GM19455 (cell line): ENCODE measurements around the gene SARS1.
"Not testable (repeated sequence)": the region's sequence is repeated elsewhere in the genome, so short reads cannot be mapped to it uniquely, and the experiment has no call there.

Source experiments
- ATAC-seq: cut with Tn5 transposase; IDR thresholded peaks from one replicate; pipeline ENCODE4 v1.9.1; 2021; ENCODE audit not compliant: unreplicated experiment

The SARS1 gene

DNA sequence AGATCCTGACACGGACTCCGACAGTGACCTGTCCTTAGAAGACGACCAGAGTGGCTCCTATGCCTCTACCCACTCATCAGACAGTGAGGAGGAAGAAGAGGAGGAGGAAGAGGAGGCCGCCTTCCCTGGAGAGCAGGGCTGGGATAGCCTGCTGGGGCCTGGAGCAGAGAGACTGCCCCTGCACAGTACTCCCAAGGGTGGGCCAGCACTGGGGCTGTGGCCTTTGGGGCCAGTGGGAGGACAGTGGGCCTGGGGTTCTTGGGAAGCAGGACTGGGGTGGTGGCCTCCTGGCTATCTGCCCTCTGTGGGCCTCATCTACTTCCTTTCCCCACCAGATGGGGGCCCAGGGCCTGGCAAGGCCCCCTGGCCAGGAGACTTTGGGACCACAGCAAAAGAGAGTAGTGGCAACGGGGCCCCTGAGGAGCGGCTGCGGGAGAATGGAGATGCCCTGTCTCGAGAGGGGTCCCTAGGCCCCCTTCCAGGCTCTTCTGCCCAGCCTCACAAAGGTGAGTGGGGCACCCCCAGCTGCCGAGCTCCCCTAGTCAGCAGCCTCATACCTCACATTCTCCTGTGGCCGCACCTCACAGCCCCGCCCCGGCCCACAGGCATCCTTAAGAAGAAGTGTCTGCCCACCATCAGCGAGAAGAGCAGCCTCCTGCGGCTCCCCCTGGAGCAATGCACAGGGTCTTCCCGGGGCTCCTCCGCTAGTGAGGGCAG is 59.3 kb downstream of the SARS1 start:
- ATAC-seq: no peak

DNA sequence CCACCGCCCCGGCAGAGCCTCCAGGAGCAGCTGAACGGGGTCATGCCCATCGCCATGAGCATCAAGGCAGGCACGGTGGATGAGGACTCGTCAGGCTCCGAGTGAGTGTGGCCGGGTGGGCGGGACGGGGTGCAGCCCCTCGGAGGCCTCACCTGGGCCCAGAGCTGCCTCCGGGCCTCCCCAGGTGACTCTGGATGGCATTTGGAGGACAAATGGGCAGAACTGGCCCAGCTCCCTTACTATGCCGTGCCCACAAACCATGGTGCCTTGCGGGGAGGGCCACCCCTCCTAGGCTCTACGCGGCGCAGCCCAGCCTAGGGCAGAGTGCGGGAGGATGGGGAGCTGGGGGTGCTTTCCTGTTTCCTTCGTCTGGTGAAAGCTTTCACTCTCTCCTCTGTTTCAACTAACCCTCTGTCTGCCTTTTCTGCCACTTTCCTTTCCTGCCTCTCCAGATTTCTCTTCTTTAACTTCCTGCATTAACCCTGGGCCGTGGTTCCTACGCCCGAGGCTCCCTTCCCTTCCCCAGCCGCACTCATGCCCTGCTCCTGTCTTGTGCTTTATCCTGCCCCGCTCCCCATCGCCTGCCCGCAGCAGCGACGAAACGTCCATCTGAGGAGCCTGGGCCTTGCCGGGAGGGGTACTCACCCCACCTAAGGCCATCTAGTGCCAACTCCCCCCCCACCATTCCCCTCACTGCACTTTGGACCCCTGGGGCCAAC is 60.0 kb downstream of the SARS1 start:
- no peak for ATAC-seq

DNA sequence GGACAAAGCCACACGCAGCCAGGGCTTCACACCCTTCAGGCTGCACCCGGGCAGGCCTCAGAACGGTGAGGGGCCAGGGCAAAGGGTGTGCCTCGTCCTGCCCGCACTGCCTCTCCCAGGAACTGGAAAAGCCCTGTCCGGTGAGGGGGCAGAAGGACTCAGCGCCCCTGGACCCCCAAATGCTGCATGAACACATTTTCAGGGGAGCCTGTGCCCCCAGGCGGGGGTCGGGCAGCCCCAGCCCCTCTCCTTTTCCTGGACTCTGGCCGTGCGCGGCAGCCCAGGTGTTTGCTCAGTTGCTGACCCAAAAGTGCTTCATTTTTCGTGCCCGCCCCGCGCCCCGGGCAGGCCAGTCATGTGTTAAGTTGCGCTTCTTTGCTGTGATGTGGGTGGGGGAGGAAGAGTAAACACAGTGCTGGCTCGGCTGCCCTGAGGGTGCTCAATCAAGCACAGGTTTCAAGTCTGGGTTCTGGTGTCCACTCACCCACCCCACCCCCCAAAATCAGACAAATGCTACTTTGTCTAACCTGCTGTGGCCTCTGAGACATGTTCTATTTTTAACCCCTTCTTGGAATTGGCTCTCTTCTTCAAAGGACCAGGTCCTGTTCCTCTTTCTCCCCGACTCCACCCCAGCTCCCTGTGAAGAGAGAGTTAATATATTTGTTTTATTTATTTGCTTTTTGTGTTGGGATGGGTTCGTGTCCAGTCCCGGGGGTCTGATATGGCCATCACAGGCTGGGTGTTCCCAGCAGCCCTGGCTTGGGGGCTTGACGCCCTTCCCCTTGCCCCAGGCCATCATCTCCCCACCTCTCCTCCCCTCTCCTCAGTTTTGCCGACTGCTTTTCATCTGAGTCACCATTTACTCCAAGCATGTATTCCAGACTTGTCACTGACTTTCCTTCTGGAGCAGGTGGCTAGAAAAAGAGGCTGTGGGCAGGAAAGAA is 61.1 kb downstream of the SARS1 start:
- ATAC-seq: no peak

DNA sequence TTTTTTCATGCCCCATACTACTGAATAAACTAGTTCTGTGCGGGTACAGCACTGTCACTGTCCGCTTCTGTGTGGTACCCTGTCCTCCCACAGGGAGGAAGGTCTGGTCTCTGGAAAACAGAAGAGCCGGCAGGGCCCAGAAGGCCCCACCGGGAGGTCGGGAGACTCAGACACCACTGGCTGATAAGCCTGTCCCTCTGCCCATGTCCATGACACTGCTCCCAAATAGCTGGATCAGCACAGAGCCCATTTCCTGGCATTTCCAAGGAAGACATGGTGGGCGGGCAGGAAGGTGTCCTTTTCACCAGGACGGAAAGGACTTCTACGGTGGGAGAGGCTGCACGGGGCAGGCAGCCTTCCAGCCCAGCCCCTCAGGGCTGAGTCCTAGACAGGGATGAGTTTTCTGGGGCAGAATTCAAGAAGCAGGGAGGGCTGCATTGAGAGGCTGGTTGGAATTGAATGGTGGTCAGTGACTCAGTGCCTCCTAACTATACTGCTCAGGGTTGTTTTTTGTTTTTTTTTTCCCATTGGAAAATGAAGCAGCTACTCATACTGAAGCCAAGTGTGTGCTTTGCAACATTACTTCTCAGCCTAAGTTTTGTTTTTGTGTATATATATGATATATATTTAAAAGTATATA is 62.1 kb downstream of the SARS1 start:
- no peak for ATAC-seq

DNA sequence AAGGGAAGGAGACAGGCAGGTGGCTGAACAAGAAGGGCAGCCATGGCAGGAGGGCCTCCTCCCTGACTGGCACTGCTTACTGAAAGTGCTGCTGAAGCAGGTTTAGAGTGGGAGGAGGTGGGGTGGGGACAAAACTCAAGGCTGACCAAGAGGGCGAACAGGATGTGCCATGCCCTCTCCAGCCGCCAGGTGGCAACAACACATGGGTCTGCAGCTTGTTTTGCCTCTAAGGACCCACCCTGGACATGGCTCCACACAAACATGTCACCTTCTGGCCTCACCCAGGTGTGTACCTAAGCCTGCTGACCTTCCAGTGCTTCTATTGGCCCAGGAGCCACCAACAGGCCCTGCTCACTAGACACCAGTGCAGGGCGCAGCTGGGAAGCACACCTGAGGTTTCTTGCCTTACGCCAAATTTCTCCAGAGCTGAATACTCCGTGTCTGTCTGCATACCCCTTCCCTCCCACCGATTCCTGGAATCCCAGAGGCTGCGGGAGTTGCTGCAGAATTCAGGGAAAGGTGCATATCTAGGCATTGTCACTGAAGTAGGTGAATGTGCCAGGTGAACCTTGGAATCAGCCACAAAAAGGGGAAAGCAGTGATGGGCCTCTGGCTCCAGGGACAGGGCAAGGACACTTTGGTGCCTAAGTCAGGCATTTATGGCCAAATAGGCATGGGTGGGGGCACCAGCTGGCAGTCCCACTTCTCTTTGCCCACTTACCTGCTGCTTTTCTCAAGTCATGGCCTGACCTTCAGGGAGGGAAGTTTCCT is 63.9 kb downstream of the SARS1 start:
- ATAC-seq: peak; percentile 67

DNA sequence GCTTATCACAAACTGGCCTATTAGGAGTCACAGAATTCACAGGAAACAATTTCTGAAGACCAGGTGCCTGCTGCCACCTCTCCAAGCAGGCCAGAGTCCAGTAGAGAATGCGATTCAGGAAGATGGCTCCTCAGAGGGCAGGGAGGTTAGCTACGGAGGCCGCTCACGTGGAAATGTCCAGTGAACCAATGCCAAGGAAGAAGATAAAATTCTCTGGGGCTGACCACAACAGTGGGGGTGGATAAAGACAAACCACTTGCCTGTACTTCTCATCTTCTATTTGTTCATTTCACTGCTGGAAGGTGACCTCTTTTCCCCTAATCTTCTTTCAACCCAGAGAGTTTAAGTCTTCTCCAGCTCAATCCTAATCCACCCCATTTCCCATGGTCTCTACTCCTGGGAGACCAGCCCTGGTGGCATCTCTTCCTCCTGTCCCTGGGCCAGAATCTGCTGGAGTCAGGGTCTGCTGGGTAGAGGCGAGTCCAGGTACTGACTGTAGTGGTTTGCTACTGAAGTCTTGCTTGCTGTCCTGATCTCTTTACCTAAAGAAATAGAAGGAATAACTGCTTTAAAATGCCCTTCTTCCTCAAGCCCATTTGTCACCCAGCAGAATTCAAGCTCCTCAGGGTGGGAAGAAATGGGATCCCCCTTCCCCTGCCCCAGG is 66.0 kb downstream of the SARS1 start:
- no peak for ATAC-seq

DNA sequence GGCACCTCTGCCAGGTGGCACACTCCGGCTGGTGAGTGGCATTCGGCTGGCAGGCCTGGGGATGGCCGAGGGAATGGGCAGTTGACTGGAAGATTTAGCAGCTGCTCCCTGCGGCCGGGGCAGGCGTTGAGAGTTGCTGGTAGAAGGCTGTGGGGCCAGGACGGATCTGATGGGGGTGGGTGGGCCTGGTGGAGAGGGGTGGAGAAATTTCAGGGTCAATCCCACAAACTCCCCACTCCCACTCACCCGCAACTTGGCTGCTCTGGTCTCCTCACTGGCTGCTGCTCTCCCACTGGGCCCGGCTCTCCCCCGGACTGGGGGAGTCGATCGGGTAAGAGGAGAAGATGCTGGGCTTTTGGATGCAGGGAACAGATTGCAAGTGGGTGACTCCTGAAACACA is 67.1 kb downstream of the SARS1 start:
- no peak for ATAC-seq

DNA sequence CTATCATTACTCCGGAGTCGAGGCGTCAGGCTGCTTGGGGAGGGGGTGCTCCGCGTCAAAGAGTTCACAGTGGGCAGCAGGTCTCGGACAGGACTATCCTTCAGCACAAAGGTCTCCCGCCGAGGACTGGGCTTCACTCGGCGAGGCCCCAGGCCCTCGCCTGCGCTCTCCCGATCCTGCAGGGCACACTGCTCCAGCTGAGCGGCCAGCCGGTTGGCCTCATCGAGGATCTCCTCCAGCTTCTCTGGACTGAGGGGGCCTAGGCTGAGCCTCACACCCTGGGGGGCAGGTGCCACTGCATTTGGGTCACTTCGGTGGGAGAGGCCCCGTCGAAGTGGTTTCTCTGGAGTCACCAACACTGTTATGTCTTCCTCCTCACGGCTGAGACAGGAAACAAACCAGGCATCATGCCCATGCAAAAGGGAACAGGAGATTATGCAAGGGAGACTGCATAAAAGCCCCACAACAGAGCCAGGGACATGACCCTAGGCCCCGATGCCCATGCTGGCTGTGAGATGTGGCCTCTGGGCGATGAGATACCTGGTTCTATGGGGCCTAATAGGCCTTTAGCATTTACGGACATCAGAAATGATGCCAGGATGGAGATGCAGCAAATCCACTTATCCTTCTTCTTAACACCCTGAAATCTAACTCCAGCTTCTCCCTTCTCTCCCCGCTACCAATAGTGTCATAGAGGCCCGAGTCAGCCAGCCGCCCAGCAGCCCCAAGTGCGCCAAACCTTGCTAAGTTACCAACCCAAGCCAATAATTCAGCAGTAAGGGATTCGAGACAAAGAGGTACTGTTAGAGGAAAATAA is 68.2 kb downstream of the SARS1 start:
- ATAC-seq: no peak

DNA sequence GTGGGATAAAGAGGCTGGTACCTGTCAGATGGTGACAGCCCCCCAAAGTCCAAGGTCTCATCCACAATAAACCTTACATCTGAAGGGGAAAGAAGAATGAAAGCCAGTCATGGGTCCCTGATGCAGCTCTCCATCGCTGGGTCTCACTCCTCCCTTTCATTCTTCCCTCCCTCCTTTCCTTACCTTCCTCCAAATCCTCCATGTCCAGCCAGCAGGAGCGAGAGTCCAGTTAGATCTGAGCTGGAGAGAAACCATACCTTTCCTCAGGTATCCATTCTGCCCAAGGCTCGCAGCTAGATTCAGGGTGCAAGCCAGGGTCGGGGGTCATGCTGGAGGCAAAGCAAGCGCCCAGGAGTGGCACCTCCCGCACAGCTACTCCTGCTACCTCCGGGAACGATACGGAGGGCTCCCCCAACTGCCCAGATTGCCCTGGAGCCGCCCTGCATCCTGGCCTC is 68.8 kb downstream of the SARS1 start:
- ATAC-seq: no peak

DNA sequence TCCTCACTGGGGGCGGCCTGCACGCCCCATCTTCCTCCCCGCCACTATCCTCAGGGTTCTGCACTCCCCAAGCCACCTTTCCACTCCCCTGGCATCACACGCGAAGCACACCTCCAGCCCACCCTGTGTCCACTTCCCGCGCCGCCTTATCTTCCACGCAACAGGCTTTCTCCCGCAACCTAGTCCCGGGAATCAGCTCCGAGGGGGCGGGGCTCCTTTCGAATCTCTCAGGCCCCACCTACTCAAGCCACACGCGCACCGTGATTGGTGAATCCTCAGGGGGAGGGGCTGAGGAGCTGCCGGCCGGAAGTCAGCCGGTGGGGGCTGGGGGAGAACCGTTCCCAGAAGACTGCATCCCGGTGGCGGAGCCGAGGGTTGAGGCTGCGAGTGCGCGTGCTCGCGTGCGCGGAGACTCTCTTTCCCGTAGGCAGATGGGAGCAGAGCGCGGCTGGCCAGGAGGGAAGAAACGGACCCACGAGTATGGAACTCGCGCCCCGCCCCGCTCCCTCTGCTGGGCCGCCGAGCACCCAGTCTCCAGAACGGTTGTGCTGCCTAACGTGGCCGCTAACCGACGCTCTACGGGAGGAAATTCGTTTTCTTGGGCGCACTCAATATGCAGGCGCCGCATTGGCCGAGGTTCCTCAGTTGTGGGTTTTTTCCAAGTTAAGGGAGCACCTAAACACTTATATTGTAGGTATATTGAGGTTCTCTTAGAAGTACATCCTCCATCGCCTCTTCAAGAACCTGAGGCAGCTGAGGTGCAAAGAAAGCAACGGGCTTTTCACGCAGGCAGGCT is 69.4 kb downstream of the SARS1 start, which contains the start of gene PSRC1:
PSRC1 (minus strand) TSS at position 194 of the 796 bp plus-strand sequence.
- peak; percentile 95 for ATAC-seq

DNA sequence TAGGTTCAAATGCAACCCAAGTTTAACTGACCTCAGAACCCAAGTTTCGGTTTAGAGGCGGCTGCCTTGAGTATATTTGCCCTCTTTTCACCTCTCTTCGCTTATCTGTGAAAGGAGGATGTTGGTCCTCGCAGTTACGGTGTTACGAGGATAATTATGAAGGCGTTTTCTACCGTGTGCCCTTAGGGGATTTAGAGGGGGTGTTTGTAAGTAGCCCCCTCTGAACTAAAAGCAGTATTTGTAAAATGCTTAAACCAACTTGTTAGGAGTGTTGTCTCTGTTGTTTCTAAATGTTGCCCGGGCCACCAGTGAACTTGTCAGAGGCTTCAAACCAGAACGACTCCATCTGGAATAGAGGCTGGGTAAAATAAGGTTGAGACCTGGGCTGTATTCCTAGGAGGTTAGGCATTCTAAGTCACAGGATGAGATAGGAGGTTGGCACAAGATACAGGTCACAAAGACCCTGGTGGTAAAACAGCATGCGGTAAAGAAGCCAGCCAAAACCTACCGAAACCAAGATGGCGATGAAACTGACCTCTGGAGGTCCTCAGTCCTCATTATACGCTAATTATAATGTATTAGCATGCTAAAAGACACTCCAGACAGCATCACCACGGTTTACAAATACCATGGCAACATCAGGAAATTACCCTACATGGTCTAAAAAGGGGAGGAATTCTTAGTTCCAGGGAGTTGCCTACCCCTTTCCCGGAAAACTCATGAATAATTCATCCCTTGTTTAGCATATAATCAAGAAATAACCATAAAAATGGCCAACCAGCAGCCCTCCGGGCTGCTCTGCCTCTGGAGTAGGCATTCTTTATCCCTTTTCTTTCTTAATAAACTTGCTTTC is 70.3 kb downstream of the SARS1 start:
- peak; percentile 26 for ATAC-seq

DNA sequence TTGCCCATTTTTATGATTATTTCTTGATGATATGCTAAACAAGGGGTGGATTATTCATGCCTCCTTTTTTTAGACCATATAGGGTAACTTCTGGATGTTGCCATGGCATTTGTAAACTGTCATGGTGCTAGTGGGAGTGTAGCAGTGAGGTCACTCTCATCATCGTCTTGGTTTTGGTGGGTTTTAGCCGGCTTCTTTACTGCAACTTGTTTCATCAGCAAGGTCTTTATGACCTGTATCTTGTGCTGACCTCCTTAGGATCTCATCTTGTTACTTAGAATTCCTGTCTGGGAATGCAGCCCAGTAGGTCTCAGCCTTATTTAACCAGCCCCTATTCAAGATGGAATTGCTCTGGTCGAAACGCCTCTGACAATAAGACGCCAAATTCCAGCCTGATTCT is 73.0 kb downstream of the SARS1 start:
- not testable (repeated sequence) for ATAC-seq
